Islet of Langerhans (tissue), 1 donor: Measurements from ENCODE around the gene TXNDC11.
"Not testable (repeated sequence)": the region's sequence is repeated elsewhere in the genome, so short reads cannot be mapped to it uniquely, and the experiment has no call there.

ENCODE experiments used
- FAIRE-seq: peaks from one replicate; lab custom pipeline; 2011; peaks lifted over from hg19 to GRCh38; lab: Jason Lieb, UNC

Gene TXNDC11, protein sequence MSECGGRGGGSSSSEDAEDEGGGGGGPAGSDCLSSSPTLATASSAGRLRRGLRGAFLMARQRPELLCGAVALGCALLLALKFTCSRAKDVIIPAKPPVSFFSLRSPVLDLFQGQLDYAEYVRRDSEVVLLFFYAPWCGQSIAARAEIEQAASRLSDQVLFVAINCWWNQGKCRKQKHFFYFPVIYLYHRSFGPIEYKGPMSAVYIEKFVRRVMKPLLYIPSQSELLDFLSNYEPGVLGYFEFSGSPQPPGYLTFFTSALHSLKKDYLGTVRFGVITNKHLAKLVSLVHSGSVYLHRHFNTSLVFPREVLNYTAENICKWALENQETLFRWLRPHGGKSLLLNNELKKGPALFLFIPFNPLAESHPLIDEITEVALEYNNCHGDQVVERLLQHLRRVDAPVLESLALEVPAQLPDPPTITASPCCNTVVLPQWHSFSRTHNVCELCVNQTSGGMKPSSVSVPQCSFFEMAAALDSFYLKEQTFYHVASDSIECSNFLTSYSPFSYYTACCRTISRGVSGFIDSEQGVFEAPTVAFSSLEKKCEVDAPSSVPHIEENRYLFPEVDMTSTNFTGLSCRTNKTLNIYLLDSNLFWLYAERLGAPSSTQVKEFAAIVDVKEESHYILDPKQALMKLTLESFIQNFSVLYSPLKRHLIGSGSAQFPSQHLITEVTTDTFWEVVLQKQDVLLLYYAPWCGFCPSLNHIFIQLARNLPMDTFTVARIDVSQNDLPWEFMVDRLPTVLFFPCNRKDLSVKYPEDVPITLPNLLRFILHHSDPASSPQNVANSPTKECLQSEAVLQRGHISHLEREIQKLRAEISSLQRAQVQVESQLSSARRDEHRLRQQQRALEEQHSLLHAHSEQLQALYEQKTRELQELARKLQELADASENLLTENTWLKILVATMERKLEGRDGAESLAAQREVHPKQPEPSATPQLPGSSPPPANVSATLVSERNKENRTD

DNA sequence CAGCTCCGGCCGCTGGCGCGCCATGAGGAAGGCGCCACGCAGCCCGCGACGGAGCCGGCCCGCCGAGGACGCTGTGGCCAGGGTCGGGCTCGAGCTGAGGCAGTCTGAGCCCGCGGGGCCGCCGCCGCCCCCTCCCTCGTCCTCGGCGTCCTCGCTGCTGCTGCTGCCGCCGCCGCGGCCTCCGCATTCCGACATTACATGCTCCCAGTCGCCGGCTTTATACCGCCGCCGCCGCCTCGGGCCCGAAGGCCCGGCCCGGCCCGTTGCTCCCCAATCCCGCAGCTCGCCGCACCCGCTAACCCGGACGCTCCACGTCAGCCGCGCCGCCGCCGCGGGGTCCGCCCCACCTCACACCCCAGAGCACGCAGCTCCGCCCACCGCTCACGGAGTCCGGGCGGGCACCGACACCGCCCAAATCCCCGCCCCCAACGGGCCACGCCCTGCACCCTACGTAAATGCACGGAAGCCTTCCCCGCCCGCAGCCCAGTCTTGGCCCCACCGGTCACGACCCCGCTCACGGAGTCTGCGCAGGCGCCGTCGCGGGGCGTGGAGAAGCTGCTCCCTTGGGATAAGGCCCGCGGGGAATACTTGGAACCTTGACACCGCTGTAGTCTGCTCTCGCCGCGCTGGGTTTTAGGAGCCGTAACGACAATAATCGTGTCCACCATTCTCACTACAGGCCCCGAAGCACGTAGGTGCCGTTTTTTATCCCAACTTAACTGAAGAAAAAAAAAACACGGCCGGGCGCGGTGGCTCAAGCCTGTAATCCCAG, at the start of gene TXNDC11:
TXNDC11 (minus strand) TSS at position 322 of the 772 bp plus-strand sequence; CDS start at position 195, 127 bp downstream.
- FAIRE-seq, result no peak

DNA sequence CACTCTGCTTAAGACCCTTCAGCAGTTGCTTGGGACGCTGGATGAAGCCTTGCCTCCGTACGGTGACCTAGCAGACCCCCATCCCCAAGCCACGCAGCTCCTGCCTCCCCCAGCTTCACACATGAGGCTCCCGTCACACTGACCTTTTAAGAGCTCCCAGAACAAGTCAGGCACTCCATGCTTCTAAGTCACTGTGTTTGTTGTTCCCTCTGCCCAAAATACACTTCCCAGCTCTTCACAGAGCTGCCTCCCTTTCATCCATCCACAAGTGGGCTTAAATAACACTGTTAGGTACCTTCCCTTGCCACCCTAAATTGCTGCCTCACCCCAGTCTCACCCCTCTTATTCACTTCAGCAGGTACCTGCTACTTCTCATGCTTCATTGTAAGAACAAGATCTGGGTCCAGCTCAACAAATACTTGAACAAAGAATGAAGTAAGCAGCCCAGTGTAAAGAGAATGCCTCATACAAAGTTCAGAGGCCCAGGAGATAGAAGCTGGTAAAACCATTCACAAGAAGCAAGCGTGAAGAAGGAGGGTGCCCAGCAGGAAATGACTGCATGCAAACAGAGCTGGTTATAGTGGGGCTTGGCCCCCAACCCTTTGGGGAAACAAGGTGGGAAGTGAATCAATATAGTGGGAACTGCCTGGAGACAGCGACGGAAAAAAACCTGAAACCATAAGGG, 48.6 kb upstream of the TXNDC11 start:
- FAIRE-seq, result no peak

DNA sequence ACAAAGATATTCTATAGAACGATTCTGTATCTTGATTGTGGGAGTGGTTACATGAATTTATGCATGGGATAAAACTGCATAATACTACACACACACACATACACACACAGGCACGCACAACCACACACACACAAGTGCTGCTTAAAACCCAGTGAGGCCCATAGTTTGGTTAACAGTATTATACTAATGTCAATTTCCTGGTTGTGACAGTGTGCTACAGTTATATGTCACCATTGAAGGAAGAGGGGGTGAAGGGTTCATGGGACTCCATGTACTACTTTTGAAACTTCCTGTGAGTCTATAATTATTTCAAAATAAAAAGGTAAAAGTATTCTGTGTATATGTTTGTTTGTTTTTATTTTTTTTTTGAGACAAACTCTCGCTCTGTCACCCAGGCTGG, 46.3 kb upstream of the TXNDC11 start:
- FAIRE-seq, result no peak

DNA sequence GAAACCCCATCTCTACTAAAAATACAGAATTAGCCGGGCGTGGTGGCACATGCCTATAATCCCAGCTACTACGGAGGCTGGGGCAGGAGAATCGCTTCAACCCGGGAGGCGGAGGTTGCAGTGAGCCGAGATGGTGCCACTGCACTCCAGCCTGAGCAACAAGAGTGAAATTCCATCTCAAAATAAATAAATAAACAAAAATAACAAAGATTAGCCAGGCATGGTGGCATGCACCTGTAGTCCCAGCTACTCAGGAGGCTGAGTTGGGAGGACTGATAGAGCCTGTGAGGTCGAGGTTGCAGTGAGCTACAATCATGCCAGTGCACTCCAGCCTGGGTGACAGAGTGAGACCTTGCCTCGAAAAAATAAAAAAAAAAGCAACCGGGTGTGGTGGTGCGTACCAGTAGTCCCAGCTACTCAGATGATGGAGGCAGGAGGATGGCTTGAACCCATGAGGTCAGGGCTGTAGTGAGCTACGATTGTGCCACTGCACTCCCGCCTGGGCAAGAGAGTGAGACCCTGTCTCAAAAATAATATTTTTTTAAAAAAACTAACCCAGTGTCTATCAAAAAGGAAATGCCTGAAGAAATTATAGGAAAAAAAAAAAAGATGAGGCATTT, 42.4 kb upstream of the TXNDC11 start:
- not testable (repeated sequence) for FAIRE-seq

DNA sequence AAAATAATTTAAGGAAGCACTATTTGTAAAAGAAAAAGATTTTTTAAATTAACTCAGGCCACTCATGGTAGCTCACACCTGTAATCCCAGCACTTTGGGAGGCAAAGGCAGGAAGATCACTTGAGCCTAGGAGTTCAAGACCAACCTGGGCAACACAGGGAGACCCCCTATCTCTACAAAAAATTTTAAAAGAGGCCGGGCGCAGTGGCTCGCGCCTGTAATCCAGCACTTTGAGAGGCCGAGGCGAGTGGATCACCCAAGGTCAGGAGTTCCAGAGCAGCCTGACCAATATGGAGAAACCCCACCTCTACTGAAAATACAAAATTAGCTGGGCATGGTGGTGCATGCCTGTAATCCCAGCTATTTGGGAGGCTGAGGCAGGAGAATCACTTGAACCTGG, 41.7 kb upstream of the TXNDC11 start:
- FAIRE-seq, result not testable (repeated sequence)

DNA sequence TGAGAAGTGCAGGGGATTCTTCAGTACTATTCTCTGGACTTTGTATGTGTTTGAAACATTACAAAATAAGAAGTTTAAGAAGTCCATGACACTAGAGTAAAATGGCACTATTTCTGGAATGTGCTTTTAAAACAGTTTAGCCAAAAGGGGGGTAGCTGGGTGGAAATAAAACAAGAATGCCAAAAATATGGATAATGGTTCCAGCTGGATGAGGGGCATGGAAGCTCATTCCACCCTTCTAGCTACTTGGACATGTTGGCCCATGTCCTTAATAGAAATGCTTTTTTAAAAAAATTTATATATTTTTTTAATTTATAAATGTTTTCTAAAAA, 41.3 kb upstream of the TXNDC11 start:
- FAIRE-seq, result no peak

DNA sequence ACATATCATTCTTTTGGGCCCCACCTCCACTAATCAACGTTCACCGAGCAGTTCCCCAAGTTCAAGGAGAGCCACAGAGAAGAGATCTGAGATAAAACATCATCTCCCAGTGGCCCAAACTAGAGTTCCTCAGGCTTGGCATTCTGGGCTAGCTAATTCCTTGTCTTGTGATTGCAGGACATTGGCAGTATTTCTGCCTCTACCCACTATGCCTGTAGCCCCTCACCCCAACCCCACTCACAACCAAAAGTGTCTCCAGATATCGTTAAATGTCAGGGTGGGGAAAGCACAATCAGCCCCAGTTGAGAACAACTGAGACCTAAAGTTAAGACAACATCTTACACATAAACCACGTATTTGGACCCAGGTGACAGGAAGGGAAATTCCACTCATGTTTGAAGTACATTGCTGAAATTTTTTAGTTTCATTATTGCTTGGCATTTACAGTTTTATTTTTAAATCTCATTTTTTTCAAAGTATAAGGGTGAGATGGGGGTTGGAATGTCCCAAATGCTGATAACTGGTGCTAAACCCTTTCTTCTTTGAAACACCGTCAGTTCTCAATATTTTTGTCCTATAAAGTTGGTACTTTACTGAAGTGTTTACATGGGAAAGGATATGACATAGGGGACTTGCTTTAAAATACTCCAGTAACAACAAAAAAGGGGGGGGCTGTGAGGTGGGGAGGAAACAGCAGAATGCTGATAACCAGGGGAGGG, 40.8 kb upstream of the TXNDC11 start:
- no peak for FAIRE-seq

DNA sequence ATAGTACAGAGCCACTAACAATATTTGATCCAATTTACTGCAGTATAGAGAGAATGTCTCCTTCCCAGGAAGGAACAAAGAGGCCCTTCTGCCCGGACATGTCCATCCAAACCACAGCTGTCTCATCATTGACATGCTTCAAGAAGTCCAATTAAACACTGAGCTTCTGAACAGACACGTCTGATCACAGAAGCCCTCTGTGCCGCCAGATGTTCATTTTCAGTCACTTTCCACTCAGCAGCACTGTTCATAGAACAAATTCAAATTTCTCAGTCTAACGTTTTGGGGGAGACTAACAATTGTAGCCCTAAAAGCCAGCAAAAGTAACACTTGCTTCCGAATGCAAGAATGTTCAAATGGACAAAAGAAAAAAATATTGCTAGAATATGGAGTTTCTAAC, 39.1 kb upstream of the TXNDC11 start:
- peak; percentile 38 for FAIRE-seq

DNA sequence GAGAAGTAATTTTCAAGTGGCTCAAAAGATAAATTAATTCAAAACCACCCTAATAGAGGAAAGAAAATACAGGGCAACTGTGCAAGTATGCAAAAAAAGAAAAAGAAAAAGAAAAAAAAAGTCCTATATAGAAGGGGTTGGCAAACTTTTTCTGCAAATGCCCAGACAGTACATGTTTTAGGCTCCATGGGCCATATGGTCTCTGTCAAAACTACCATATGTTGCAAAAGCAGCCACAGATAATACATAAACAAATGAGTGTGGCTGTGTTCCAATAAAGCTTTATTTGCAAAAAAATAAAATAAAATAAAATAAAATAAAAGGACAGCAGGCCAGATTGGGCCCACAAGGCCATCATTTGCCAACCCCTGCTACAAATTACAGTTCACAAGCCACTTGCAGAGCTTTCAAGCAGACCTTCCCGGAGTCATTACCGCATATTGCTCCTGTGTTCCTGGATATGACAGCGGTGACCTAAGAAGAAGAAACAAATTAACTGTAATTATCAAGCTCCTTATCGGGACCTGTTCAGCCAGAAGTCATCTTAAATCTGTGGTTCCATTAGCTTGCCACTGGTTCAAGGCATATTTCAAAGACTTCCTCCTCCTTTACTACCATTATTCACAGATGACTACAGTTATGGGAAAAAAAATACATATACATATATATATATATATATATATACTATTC, 38.5 kb upstream of the TXNDC11 start:
- FAIRE-seq, result no peak

DNA sequence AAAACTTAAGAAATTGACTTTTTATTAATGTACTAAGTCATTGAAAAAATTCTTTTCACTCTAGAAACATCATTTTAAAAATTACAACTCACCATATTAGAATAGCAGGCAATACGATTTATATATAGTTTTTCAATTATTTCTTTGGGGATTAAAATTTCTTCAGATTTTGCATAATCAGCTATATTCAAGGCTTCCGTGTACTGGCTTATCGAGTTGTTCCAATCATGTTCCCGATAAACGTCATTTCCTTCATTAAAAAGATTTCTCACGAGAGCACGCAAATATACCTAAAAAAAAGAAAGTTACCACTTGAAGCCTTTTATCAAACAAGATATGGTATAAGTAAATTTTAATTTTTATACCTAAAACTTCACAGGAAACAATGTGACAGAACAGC, 36.4 kb upstream of the TXNDC11 start:
- no peak for FAIRE-seq

DNA sequence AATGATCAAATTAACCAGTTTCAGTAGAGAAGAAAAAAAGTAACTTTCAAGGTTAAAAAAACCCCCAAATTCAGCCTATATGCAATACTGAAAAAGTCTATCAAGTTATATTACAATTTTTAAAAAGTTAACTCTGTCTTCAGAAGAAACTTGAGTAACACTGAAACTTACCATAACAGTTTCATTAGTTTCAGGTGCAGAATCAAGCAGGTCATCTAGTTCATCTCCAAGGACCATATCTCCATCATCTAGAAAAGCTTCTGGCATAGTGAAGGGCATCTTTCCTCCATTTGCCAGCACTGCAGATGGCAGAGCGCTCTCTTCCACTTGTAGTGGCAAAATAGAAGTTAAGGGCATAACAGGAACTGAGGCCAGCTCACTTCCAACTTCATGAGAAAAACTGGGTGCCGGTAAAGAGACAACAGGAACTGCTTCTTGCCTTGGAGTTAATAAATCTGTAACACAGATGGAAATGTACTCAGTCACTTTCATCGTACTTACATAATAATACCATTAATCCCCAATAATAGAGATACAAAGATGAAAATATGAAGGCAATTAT, 31.5 kb upstream of the TXNDC11 start:
- FAIRE-seq, result no peak

DNA sequence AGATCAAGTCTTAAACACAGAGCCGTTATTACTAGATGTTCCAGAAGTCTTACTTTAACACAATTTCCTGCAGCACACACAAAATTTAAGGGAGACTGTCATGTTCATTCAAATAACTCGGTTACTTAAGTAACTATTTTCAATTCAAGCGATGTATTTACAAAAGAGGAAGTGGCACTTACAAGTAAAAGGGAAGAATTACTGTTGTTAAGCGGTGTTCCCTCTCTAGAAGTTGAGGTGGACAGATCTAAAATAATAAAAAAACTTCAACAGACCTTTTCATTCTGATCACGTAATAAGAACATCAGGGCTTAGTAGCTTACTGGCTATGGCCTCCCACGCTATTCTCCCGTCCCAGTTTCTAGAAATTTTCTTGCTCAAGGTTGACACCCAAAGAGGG, 26.2 kb upstream of the TXNDC11 start:
- FAIRE-seq, result no peak

DNA sequence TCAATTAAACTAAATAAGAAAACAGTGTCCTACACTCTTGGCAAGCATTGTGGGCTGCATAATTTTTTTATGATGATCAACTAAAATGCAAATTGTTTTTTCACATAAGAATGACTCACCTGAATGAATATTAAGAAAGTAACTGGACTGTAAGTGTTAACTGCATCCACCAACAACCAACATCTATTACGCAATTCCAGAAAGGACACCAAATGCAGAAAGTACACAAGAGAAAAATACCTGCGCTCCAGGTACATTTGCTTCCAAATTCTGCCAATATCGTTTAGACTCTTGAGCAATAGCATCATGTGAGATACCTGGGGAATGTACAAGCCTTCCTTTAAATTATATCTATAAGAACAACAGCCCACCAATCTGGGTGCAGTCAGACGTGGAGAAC, 19.8 kb upstream of the TXNDC11 start:
- no peak for FAIRE-seq

DNA sequence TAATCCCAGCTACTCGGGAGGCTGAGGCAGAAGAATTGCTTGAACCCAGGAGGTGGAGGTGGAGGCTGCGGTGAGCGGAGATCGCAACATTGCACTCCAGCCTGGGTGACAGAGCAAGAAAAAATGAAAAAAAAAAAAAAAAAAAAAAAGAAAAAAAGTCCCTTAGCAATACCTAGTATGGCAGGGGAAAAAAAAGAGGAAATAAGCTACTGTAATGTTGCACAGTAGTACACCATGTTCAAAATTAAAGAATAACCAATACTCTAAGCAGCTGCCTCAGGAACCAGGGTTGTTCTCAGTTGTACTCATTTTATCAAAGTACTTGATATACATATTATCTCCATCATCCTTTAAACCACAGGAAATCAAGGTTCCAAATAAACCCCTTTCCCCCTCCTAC, 17.3 kb upstream of the TXNDC11 start:
- FAIRE-seq, result no peak

DNA sequence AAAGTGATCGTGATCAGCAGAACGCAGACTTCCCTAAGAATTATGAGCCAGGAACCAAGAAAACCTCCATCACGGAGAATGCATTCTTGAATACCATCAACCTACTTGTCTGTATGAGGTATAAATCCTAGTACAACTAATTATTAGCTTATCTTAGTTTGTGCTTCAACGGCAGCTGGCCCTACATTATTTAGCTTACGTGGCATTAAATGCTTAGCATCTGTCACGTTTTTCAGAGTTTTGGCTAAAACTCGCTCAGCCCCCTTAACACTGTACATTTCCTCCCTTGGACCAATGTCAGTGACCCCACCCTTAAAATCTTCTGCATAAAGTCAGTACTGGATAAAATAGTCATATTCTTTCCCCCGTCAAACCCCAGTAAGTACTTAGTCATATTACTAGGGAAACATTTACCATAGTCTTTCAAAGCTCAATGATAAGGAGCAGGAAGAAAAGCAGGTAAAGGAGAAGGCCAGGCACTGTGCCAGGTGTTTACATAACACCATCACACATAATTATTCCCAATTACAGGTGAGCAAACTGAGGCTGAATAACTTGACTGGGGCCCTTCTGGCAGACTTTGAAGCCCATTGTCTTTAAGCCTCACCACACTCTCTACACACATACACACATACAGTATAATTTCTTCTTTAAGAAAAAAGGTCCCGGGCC, 16.6 kb upstream of the TXNDC11 start:
- FAIRE-seq, result no peak

DNA sequence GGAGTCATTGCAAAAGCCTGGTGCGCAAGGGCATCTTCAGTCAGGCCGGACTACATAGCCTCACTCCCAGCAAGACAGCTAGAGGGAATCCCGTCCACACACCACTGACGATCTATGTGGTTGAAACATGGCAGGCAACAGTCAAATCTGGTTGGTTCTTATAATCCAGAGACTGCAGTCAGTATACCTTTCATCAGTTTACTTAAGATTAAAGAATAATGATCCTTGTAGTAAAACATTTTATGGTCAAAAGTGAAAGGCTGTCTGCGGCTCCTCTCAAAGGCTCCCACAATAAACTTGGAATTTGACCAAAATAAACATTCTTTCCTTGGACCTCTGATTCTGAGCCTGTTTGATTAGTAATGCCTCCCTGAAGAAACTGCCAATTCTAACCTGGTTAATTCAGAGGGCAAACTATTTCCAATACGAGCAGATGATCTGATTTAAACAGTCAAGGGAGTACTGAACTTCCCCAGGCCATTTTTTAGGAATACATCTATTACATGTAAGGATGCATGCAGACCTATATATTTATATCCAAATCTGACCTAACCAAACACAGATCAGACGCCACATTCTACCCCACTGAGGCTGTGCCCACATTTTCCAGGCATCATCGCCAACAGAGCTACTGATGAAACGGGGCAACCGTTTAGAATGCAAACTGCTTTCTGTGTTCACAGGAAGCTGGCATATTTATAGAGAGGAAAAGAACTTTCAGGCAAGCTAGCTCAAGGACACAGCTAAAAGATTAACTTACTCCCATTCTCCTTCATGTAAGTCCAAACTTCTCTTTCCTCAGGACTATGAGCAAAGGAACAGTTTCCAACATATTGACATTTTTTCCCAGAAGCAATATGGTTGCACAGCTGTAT, 15.3 kb upstream of the TXNDC11 start:
- FAIRE-seq, result no peak

DNA sequence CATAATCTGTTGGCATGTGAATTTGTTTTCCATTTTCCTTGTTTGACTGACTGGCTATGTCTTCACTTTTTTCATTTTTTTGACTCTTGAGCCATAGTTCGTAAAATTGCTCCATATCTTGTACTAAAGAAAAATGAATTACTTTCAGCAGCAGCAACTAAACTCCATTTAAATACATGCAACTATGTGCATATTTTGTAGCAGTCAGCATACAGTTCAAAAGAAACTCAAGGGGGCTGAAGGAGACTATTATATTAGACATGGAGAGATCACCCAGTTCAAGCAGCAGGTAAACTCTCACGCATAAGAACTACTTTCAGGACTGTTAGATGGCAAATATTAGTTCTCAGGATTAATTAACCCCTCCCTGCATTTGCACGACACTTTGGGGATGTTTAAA, 13.6 kb upstream of the TXNDC11 start:
- no peak for FAIRE-seq

DNA sequence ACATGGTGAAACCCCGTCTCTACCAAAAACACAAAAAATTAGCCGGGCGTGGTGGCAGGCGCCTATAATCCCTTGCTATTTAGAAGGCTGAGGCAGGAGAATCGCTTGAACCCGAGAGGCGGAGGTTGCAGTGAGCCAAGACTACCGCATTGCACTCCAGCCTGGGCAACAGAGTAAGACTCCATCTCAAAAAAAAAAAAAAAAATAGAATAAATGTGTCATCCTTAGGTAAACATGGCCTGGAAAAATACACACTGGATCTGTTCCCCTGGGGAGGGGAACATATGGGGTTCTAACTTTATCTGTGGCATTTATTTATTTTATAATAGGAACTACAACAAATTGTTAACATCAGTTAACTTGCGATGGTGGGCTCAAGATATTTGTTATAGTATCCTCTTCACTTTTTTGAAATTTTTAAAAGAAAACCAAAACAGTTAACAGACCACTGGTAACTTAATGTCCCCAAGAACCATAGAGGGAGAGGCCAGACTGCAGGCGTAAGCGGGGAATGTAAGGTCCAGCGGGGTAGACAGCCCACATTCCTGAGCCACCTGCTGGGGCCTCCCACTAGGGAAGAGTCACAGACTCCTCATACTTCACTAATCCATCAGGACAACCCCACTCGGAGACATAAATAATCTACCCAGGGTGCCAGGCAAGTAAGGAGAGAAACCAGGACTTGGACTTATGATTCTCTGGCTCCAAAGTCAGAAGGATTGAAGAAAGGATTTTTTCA, 12.5 kb upstream of the TXNDC11 start:
- no peak for FAIRE-seq
